HG02642 (cell line): ENCODE measurements around the gene KDM5A.
"Not testable (repeated sequence)": the region's sequence is repeated elsewhere in the genome, so short reads cannot be mapped to it uniquely, and the experiment has no call there.

Experiments used
- ATAC-seq: cut with Tn5 transposase; IDR thresholded peaks from one replicate; pipeline ENCODE4 v1.9.1; 2021; ENCODE audit warnings: mild to moderate bottlenecking; ENCODE audit not compliant: unreplicated experiment, poor library complexity

Gene KDM5A

GRCh38 chr12:334125-334524, 55.0 kb downstream of the KDM5A start:
- ATAC-seq: no peak

GRCh38 chr12:332581-333205, 56.4 kb downstream of the KDM5A start:
- no peak for ATAC-seq

- no peak for ATAC-seq
Measured at GRCh38 chr12:331287-331686, 57.8 kb downstream of the KDM5A start.

- no peak for ATAC-seq
Measured at GRCh38 chr12:325906-326305, 63.2 kb downstream of the KDM5A start.

- no peak for ATAC-seq
Measured at GRCh38 chr12:323507-323906, 65.6 kb downstream of the KDM5A start.

GRCh38 chr12:321606-322326, 67.4 kb downstream of the KDM5A start:
- ATAC-seq: no peak

GRCh38 chr12:318759-319515, 70.2 kb downstream of the KDM5A start:
- no peak for ATAC-seq

- no peak for ATAC-seq
Measured at GRCh38 chr12:308511-308910, 80.6 kb downstream of the KDM5A start.

- ATAC-seq: no peak
Measured at GRCh38 chr12:307406-307805, 81.7 kb downstream of the KDM5A start.

GRCh38 chr12:304805-305204, 84.3 kb downstream of the KDM5A start:
- no peak for ATAC-seq

- not testable (repeated sequence) for ATAC-seq
Measured at GRCh38 chr12:302766-303165, 86.4 kb downstream of the KDM5A start.

- ATAC-seq: not testable (repeated sequence)
Measured at GRCh38 chr12:300166-300565, 89.0 kb downstream of the KDM5A start.

GRCh38 chr12:299511-299910, 89.6 kb downstream of the KDM5A start:
- not testable (repeated sequence) for ATAC-seq

GRCh38 chr12:298059-298458, 91.1 kb downstream of the KDM5A start:
- ATAC-seq: not testable (repeated sequence)

- no peak for ATAC-seq
Measured at GRCh38 chr12:295132-295531, 94.0 kb downstream of the KDM5A start.

- no peak for ATAC-seq
Measured at GRCh38 chr12:293199-293598, 95.9 kb downstream of the KDM5A start.

GRCh38 chr12:292186-292585, 96.9 kb downstream of the KDM5A start:
- ATAC-seq: no peak

GRCh38 chr12:291153-291723, 97.9 kb downstream of the KDM5A start:
- ATAC-seq: no peak

GRCh38 chr12:288687-289086, 100.4 kb downstream of the KDM5A start:
- ATAC-seq: no peak

GRCh38 chr12:286531-287300, 102.4 kb downstream of the KDM5A start:
- ATAC-seq: no peak
